Activated CD8-positive, alpha-beta T cell treated with anti-CD3 and anti-CD28 coated beads, Interleukin-2, amount 10 ng/mL, durations not matched to agents 7 days and 5 days (primary cell): ENCODE measurements around the gene RAPGEF1. TPM values are rescaled to one million over a fixed set of nuclear protein-coding genes. Genes with fewer than 3 reads are reported as not detected.

Source experiments
- ATAC-seq: fragments of 150-1000 bp; cut with Tn5 transposase; one replicate; pipeline ENCODE4 v1.10.0; 2021; ENCODE audit warnings: moderate library complexity
- CTCF ChIA-PET: fragments of 350-600 bp; sonication (Branson Sonifier 250); formaldehyde crosslinking; loops from one replicate; lab custom pipeline; 2021; ENCODE audit warnings: antibody characterized with exemption; lab: Charles Lee
- POLR2A ChIA-PET: fragments of 350-600 bp; sonication (Branson Sonifier 250); formaldehyde crosslinking; loops from one replicate; lab custom pipeline; 2021; ENCODE audit warnings: antibody characterized with exemption; lab: Charles Lee
- DNase-seq: peaks from one replicate; pipeline ENCODE4 v3.0.0-alpha.2; 2020
- H3K27ac Mint-ChIP-seq: one replicate; pipeline ENCODE4 v1.8.0; 2021; ENCODE audit warnings: mild to moderate bottlenecking, mixed read lengths
- H3K27me3 Mint-ChIP-seq: one replicate; pipeline ENCODE4 v1.8.0; 2021; ENCODE audit warnings: low read depth, mixed read lengths
- H3K36me3 Mint-ChIP-seq: one replicate; pipeline ENCODE4 v1.8.0; 2021; ENCODE audit warnings: low read depth, mixed read lengths
- H3K4me1 Mint-ChIP-seq: one replicate; pipeline ENCODE4 v1.8.0; 2021; ENCODE audit warnings: low read depth, mixed read lengths
- H3K4me3 Mint-ChIP-seq: one replicate; pipeline ENCODE4 v1.8.0; 2021; ENCODE audit warnings: mild to moderate bottlenecking, mixed read lengths
- H3K9me3 Mint-ChIP-seq: one replicate; pipeline ENCODE4 v1.8.0; 2022; ENCODE audit warnings: mixed read lengths; ENCODE audit not compliant: insufficient read depth
- total RNA-seq, 2 experiments: library from RNA; stranded (reverse); gene quantifications; one replicate each; pipeline ENCODE4 v1.2.3, GENCODE V29; 2021

Gene RAPGEF1, protein sequence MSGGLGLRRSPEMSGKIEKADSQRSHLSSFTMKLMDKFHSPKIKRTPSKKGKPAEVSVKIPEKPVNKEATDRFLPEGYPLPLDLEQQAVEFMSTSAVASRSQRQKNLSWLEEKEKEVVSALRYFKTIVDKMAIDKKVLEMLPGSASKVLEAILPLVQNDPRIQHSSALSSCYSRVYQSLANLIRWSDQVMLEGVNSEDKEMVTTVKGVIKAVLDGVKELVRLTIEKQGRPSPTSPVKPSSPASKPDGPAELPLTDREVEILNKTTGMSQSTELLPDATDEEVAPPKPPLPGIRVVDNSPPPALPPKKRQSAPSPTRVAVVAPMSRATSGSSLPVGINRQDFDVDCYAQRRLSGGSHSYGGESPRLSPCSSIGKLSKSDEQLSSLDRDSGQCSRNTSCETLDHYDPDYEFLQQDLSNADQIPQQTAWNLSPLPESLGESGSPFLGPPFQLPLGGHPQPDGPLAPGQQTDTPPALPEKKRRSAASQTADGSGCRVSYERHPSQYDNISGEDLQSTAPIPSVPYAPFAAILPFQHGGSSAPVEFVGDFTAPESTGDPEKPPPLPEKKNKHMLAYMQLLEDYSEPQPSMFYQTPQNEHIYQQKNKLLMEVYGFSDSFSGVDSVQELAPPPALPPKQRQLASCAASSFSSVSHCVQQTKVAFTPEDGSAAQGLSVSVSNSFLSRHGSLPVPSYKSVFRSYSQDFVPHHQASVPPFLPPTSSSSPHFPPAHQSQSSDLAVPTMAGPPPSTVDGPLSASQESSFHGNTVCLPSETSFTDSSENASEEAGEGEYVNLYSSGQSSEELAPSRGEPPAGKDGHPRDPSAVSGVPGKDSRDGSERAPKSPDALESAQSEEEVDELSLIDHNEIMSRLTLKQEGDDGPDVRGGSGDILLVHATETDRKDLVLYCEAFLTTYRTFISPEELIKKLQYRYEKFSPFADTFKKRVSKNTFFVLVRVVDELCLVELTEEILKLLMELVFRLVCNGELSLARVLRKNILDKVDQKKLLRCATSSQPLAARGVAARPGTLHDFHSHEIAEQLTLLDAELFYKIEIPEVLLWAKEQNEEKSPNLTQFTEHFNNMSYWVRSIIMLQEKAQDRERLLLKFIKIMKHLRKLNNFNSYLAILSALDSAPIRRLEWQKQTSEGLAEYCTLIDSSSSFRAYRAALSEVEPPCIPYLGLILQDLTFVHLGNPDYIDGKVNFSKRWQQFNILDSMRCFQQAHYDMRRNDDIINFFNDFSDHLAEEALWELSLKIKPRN (N-terminal part only)
- total RNA-seq = 100 to 1,000 TPM; 128 TPM

DNA sequence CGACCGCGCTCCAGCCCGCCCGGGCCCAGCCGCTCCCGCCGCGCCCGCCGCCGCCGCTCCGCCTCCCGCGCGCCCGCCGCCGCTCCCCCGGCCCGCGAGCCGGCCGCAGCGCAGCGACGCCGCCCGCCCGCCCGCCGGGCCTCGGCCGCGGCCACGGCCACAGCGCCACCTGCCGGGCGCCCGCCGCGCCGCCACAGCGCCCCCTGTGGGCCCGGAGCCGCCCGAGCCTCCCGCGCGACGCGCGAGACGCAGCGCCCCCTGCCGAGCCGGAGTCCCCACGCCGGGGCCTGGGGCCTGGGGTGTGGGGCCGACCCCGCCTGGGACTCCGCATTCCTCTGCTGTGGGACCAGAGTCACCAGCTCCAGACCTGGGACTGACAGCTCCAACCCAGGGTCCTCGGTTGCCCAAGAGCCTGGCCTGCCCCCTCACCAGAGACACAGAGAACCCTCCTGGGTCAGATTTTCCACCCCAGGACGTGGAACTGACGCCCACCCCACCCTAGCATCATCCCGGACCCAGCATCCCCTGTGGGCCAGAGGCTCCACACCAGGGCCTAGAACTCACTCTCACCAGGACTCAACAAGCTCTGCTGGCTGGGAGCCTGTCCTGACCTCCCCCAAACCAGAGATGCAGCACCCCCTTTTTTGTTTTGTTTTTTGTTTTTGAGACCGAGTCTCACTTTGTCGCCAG is at the start of gene RAPGEF1:
Gene RAPGEF1 (minus strand): TSS at position 118 of the 690 bp plus-strand sequence. CDS start 246 bp downstream, outside the sequence.
- no peaks in the 10 kb centered on the region for H3K27me3 Mint-ChIP-seq
- CTCF ChIA-PET = interaction anchor here (0.6 to 7.5 kb wide), 39 partner anchors 9 to 391 kb away, joined by 3 to 100 read pairs (median 5); no protein-coding TSS in a partner anchor
- H3K4me3 Mint-ChIP-seq = peak within 1 kb of the TSS; percentile 91
- H3K36me3 Mint-ChIP-seq = peaks cover 27% of the 10 kb centered on the region
- H3K9me3 Mint-ChIP-seq = no peaks in the 10 kb centered on the region
- peak within 1 kb of the TSS; percentile 85 for H3K27ac Mint-ChIP-seq
- ATAC-seq (peak; percentile 82), DNase-seq (peak; percentile 82)
- POLR2A ChIA-PET = interaction anchor here (0.6 to 2.0 kb wide), 4 partner anchors 12 to 635 kb away, joined by 3 to 14 read pairs (median 4); no protein-coding TSS in a partner anchor
- H3K4me1 Mint-ChIP-seq = peaks cover 64% of the 10 kb centered on the region

DNA sequence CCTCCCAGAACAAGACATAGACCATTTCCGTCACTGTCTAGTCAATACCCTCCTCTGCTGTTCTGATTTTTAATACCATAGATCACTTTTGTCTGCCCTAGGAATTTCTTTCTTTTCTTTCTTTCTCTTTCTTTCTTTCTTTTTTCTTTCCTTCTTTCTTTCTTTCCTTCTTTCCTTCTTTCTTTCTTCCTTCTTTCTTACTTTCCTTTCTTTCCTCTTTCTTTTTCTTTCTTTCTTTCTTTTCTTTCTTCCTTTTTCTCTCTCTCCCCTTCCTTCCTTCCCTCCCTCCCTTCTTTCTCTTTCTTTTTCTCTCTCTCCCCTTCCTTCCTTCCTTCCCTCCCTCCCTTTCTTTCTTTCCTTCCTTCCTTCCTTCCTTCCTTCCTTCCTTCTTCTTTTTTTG is 49.0 kb upstream of the RAPGEF1 start:
- no peaks in the 10 kb centered on the region for H3K4me1 Mint-ChIP-seq
- H3K9me3 Mint-ChIP-seq = no peaks in the 10 kb centered on the region
- ATAC-seq = no peak
- no peaks in the 10 kb centered on the region for H3K36me3 Mint-ChIP-seq
- peaks cover 10% of the 10 kb centered on the region for H3K27me3 Mint-ChIP-seq
- no peak overlapping the region for H3K27ac Mint-ChIP-seq
- DNase-seq = no peak
- H3K4me3 Mint-ChIP-seq = no peak overlapping the region
- ChIA-PET CTCF (interaction anchor here (1.6 kb wide), 1 partner anchor 447 kb away, joined by 4 read pairs; no protein-coding TSS in a partner anchor), POLR2A (no interaction called here)

DNA sequence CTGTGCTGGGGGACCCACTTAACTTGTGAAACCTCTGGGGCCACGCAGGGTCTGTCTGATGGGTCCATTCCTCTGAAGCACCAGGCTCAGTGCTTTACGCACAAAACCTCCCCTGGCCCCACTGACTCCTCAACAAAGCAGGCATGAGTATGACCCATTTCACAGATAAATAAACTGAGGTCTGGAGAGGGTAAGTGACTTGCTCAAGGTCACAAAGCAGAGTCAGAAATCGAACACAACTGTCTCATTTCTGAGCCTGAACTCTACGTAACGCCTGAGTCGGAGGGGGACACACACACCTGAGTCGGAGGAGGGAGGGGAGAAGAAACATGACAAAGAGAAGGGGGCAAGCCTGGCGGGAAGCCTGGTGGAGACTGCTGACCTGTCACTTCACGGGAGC is 48.0 kb upstream of the RAPGEF1 start:
- ChIA-PET CTCF (interaction anchor here (1.6 kb wide), 1 partner anchor 448 kb away, joined by 4 read pairs; no protein-coding TSS in a partner anchor), POLR2A (no interaction called here)
- Mint-ChIP-seq H3K36me3 (no peaks in the 10 kb centered on the region), H3K4me3 (no peak overlapping the region), H3K27ac (no peak overlapping the region), H3K9me3 (no peaks in the 10 kb centered on the region), H3K27me3 (peaks cover 19% of the 10 kb centered on the region), H3K4me1 (no peaks in the 10 kb centered on the region)
- no peak for DNase-seq
- ATAC-seq = no peak

DNA sequence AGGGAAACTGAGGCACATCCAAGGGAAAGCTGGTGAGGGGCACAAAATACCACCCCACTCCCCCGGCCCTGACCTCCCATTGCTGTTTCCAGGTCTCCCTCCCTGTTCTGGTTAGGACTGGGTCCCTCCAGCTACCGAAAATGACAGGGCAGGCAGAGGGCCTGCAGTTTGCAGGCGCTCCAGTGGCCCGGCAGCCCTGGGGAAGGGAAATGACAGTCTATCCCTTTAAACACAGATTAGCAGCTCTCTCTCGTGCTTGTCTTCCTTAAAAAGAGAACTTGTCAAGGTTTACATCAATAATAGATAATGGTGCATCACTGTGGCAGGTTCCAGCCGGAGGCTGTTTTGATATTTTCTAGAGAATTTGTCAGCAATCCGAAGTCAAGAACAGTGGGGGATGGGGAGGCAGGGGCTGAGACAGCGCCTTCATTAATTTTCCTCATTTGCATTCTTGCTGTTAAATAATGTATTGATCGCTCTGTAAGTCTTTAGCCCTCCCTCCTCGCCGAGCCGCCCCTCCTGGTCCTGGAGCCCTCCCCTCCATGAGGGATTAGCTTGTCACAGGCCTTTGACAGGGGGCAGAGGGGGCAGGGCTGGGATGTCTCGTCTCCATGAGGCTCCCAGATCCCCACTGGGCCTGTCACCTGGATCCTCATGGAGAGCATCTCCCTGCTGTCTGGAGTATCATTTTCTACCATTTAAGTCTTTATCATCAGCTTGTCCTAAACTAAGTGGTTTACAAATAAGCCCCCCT is 45.0 kb upstream of the RAPGEF1 start:
- no peaks in the 10 kb centered on the region for H3K36me3 Mint-ChIP-seq
- H3K4me3 Mint-ChIP-seq = no peak overlapping the region
- H3K4me1 Mint-ChIP-seq = no peaks in the 10 kb centered on the region
- no peak overlapping the region for H3K27ac Mint-ChIP-seq
- DNase-seq (no peak), ATAC-seq (no peak)
- ChIA-PET CTCF (interaction anchor here (1.3 kb wide), 1 partner anchor 28 kb away, joined by 3 read pairs; no protein-coding TSS in a partner anchor), POLR2A (no interaction called here)
- H3K9me3 Mint-ChIP-seq = no peaks in the 10 kb centered on the region
- peaks cover 28% of the 10 kb centered on the region for H3K27me3 Mint-ChIP-seq

DNA sequence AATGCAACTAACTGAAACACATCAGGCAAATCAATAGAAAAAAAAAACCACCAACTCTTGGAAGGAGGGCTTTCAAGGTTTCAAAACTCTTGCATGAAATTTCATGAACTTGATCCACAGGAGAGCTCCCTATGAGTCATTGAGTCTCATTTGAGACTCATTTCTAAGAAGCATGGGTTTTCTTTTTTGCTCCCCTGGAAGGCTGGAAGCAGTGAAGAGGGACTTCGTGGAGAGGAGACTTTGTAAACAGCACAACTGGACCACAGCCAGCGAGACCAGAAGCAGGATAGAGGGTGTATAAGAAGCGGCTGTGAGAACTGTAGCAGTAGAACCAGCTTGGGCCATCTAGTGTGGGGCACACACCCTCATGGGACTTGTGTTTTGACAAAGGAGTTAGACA is 41.2 kb upstream of the RAPGEF1 start:
- no peak overlapping the region for H3K27ac Mint-ChIP-seq
- peaks cover 22% of the 10 kb centered on the region for H3K27me3 Mint-ChIP-seq
- CTCF ChIA-PET = interaction anchor here (0.7 kb wide), 1 partner anchor 324 kb away, joined by 3 read pairs; no protein-coding TSS in a partner anchor

DNA sequence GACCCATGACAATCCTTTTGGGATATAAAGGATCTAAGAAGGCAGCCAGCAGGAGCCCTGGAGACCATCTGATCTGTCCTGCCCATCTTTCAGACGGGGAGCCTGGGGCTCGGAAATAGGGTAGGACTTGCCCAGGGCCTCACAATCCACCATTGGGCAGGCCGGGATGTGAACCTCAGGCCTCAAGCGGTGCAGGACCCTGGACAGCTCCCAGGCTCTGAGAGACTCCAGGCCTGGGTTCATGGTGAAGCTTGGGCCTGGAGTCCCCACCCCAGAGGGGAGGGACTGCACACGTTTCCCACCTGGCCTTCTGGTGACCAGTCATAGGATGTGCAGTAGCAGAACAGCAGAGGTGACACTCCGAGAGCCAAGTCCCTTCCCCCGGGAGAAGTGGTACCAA is 36.6 kb upstream of the RAPGEF1 start:
- Mint-ChIP-seq H3K4me1 (no peaks in the 10 kb centered on the region), H3K27ac (no peak overlapping the region), H3K36me3 (no peaks in the 10 kb centered on the region), H3K9me3 (no peaks in the 10 kb centered on the region), H3K4me3 (no peak overlapping the region), H3K27me3 (peaks cover 5% of the 10 kb centered on the region)
- ATAC-seq (peak; percentile 64), DNase-seq (peak; percentile 70)
- CTCF ChIA-PET = no interaction called here
- POLR2A ChIA-PET = no interaction called here

More for the DNA sequence above, 41.2 kb upstream of the RAPGEF1 start:
- Mint-ChIP-seq H3K4me3 (no peak overlapping the region), H3K9me3 (no peaks in the 10 kb centered on the region), H3K4me1 (no peaks in the 10 kb centered on the region), H3K36me3 (no peaks in the 10 kb centered on the region)
- no peak for DNase-seq
- no peak for ATAC-seq
- POLR2A ChIA-PET = no interaction called here

DNA sequence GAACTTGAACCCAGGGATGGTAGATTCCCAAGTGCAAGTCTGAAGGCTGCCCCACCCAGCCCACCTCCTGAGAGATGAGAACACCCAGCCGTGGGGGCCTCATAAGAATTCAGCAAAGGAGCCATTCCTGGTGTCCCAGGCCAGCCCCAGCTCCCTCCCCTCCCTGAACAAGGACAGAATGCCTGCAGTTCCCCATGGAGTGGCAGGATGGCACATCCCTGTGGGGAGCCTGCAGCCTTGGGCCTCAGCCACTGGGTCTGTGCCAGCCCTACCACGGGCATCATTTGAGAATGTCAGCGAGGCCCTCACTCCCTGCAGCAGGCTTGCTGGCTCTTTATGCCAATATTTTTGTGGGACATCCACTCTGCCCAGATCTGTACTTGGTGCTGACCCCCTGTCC is 36.2 kb upstream of the RAPGEF1 start:
- no peaks in the 10 kb centered on the region for H3K4me1 Mint-ChIP-seq
- no peaks in the 10 kb centered on the region for H3K9me3 Mint-ChIP-seq
- H3K36me3 Mint-ChIP-seq = no peaks in the 10 kb centered on the region
- H3K4me3 Mint-ChIP-seq = no peak overlapping the region
- H3K27me3 Mint-ChIP-seq = peaks cover 2% of the 10 kb centered on the region
- DNase-seq (no peak), ATAC-seq (no peak)
- ChIA-PET POLR2A (no interaction called here), CTCF (no interaction called here)
- H3K27ac Mint-ChIP-seq = no peak overlapping the region

DNA sequence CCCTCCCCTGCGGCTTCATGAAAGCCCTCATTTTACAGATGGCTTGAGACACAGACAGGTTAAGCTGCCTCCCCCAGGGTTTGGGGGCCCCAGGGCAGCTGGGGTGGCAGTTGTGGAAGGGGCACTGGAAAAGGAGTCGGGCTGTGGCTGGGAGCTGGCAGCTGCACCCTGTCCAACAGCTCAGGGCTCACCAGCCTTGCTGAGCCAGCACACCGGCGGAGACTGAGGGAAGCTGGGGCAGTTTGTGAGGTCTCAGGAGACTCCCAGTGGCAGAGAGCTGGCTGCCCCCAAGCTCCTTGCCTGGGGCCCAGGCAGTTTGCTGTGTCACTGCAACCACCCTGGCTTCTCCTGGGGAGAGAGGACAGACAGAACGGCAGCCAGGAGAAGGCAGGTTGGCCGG is 34.8 kb upstream of the RAPGEF1 start:
- Mint-ChIP-seq H3K4me3 (no peak overlapping the region), H3K27me3 (peaks cover 1% of the 10 kb centered on the region), H3K4me1 (no peaks in the 10 kb centered on the region), H3K9me3 (no peaks in the 10 kb centered on the region), H3K27ac (no peak overlapping the region), H3K36me3 (no peaks in the 10 kb centered on the region)
- ATAC-seq (no peak), DNase-seq (no peak)
- ChIA-PET CTCF (no interaction called here), POLR2A (no interaction called here)

DNA sequence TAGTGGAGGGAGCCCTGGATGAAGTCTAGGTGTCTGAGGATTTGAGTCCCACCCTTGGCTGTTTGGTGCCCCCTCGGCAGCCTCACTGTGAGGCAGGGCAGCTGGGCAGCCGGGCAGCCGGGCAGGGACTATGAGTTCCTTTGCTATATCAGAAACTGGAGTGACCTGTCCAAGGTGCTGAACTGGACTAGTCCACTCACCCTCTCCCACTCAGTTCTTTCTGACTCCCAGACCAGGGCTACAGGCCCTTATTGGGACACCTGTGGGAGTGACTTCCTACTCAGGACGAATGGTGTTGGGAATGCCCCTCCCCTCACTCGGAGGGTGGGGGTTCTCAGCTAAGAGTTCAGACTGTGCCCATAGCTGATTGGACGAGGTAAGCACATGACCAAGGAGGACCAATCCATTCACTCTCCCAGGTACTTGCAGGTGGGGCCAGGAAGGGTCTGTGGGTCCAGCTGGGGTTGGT is 34.1 kb upstream of the RAPGEF1 start:
- ATAC-seq (peak; percentile 58), DNase-seq (peak; percentile 73)
- no peaks in the 10 kb centered on the region for H3K4me1 Mint-ChIP-seq
- peaks cover under 1% of the 10 kb centered on the region for H3K27me3 Mint-ChIP-seq
- H3K27ac Mint-ChIP-seq = no peak overlapping the region
- H3K9me3 Mint-ChIP-seq = no peaks in the 10 kb centered on the region
- ChIA-PET CTCF (no interaction called here), POLR2A (no interaction called here)
- H3K36me3 Mint-ChIP-seq = no peaks in the 10 kb centered on the region
- no peak overlapping the region for H3K4me3 Mint-ChIP-seq

DNA sequence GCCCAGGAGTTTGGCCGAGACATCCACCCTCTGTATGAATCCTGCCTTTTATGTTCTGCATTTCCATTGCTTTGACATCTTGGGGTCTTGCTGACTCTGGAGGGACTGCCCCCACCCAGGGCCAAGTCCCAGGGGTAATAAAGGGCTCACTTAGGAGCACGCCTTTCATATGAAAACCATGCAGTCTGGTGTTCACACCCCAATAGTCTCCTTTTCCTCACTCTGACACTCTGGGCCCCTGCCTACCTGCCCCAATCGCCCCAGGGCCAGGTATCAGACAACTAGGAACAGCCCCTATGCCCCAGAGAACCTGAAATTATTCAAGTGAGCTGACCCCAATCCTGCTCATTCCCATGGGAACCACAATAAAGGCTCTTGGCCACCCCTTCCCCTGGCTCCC is 33.1 kb upstream of the RAPGEF1 start:
- CTCF ChIA-PET = no interaction called here
- H3K36me3 Mint-ChIP-seq = no peaks in the 10 kb centered on the region
- DNase-seq = no peak
- no peaks in the 10 kb centered on the region for H3K27me3 Mint-ChIP-seq
- ATAC-seq = no peak
- H3K9me3 Mint-ChIP-seq = no peaks in the 10 kb centered on the region
- no peaks in the 10 kb centered on the region for H3K4me1 Mint-ChIP-seq
- no peak overlapping the region for H3K27ac Mint-ChIP-seq
- POLR2A ChIA-PET = no interaction called here
- H3K4me3 Mint-ChIP-seq = no peak overlapping the region
